BJ (cell line): ENCODE data around the gene PCP2. TPM values are rescaled to one million over a fixed set of nuclear protein-coding genes. Genes with fewer than 3 reads are reported as not detected.
"Not testable (repeated sequence)": the region's sequence is repeated elsewhere in the genome, so short reads cannot be mapped to it uniquely, and the experiment has no call there.

Experiments used
- CTCF ChIA-PET: fragments of 350-600 bp; formaldehyde crosslinking; extraction: SDS; loops from one replicate; lab custom pipeline; 2021; ENCODE audit warnings: antibody characterized with exemption, inconsistent platforms; lab: Yijun Ruan, JAX
- POLR2A ChIA-PET: fragments of 300-600 bp; sonication (Branson Sonifier 250); formaldehyde crosslinking; extraction: SDS; loops from one replicate; lab custom pipeline; 2021; ENCODE audit warnings: antibody characterized with exemption; lab: Charles Lee
- DNase-seq: peaks from one replicate; pipeline ENCODE4 v3.0.0-alpha.2; 2011; ENCODE audit warnings: low read depth
- H3K27me3 ChIP-seq: 2 replicates; pipeline ENCODE4 v1.6.0; 2011; ENCODE audit warnings: low read length; ENCODE audit not compliant: control insufficient read depth, insufficient read depth
- H3K36me3 ChIP-seq: 2 replicates; pipeline ENCODE4 v1.5.1; 2011; ENCODE audit warnings: low read length; ENCODE audit not compliant: control insufficient read depth, insufficient read depth
- H3K4me3 ChIP-seq: 2 replicates; pipeline ENCODE4 v1.5.1; 2011; ENCODE audit warnings: low read depth, mild to moderate bottlenecking, control low read depth, low read length
- polyA plus RNA-seq: library from polyadenylated mRNA; depleted of rRNA; stranded (reverse); fragments of >200 nt; gene quantifications from 2 replicates; pipeline ENCODE4 v1.2.3, GENCODE V29; 2011
- TF ChIP-seq, protein P1 (sequence below): IDR thresholded peaks from 2 replicates; pipeline ENCODE4 v1.5.1; 2011; ENCODE audit warnings: low read depth, mild to moderate bottlenecking, control low read depth, inconsistent platforms, low read length, moderate library complexity; ENCODE audit not compliant: insufficient read depth

Gene PCP2
- polyA plus RNA-seq, 1 experiment, result not detected

DNA sequence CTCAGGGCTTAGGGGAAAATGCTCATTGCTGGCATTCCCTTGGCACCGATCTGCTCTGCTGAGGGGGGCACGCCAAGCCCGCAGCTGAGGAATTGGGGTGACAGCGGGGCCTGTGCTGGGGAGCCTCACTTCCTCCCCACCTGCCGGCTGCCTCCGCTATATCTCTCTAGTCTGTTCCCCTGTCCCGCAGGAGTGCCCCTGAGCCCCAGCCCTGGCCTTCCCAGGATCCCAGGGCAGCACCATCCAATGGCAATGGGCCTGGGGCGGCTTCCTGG, 12.8 kb upstream of the PCP2 start:
- TF ChIP-seq, protein P1, sequence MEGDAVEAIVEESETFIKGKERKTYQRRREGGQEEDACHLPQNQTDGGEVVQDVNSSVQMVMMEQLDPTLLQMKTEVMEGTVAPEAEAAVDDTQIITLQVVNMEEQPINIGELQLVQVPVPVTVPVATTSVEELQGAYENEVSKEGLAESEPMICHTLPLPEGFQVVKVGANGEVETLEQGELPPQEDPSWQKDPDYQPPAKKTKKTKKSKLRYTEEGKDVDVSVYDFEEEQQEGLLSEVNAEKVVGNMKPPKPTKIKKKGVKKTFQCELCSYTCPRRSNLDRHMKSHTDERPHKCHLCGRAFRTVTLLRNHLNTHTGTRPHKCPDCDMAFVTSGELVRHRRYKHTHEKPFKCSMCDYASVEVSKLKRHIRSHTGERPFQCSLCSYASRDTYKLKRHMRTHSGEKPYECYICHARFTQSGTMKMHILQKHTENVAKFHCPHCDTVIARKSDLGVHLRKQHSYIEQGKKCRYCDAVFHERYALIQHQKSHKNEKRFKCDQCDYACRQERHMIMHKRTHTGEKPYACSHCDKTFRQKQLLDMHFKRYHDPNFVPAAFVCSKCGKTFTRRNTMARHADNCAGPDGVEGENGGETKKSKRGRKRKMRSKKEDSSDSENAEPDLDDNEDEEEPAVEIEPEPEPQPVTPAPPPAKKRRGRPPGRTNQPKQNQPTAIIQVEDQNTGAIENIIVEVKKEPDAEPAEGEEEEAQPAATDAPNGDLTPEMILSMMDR, result no peak
- ChIA-PET CTCF (no interaction called here), POLR2A (no interaction called here)
- Histone ChIP-seq H3K4me3 (no peak overlapping the region), H3K27me3 (peaks cover 3% of the 10 kb centered on the region; the same call in 1 of the 2 replicates), H3K36me3 (peaks cover 2% of the 10 kb centered on the region)
- no peak for DNase-seq

DNA sequence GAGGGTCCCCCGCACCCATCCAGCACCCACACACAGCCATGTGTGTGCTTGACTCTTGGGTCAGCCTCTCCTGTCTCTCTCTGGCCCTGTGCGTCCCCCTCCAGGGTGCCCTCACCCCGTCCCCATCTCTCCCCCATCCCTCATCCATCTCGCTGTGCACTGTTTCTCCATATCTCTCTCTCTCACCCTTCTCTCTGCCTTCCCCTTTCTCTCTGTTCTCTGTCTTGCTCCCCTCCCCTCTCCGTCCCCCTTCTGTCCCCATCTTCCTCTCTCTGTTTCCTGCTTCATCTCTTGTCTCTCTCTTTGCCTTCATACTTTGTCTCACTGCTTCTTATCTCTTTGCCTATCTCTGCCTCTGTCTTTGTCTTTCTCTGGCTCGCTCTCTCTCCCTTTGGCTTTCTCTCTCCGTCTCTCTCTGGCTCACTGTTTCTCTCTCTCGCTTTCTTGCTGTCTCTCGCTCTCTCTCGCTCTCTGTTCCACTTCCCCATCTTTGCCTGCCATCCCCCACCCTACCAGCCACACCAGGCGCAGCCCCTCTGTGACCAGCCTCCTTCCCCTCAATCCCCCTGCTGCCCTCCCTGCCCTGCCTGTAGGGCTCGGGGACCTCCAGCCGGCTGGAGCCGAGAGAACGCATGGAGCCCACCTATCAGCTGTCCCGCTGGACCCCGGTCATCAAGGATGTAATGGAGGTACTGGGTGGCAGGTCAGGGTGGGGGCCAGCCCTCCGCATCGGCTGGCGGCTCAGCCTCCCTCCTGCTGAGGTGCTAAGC, 12.3 kb upstream of the PCP2 start:
- POLR2A ChIA-PET, result no interaction called here
- H3K27me3 ChIP-seq, result peaks cover 3% of the 10 kb centered on the region; the same call in 1 of the 2 replicates
- CTCF ChIA-PET, result no interaction called here
- DNase-seq, result no peak
- no peak overlapping the region for H3K4me3 ChIP-seq
- H3K36me3 ChIP-seq, result peaks cover 2% of the 10 kb centered on the region
- TF ChIP-seq, protein P1, result no peak

DNA sequence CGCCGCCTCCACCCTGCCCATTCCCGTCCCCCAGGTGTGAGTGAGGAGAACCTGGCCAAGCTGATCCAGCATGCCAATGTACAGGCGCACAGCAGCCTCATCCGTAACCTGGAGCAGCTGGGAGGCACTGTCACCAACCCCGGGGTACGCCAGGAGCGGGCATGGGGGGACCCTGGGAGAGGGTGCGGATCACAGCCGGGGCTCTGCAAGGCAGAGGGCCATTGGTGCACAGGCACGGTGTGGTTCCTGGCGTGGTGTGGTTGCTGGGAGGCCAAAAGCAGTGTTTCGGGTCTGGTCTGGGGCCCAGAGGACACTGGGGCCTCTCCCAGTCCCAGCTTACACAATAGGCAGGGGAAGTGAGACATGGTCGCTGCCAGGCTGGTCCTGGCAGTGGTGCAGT, 11.6 kb upstream of the PCP2 start:
- no peak overlapping the region for H3K4me3 ChIP-seq
- CTCF ChIA-PET, result interaction anchor here (0.8 kb wide), 1 partner anchor 35 kb away, joined by 4 read pairs; the partner anchor contains the start of gene TRAPPC5
- TF ChIP-seq, protein P1, result no peak
- no peaks in the 10 kb centered on the region for H3K27me3 ChIP-seq
- no peak for DNase-seq
- POLR2A ChIA-PET, result no interaction called here
- peaks cover 2% of the 10 kb centered on the region for H3K36me3 ChIP-seq

DNA sequence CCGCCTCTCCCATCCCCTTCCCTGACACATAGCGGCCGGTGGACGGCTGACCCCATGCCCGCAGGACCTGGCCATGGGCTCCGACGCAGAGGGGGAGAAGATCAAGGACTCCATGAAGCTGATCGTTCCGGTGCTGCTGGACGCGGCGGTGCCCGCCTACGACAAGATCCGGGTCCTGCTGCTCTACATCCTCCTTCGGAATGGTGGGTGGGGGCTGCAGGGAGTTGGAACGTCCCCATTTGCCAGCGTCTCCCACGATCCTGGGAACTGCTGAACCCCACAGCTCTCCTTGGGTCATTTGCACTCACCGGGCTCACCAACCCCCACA, 11.0 kb upstream of the PCP2 start:
- TF ChIP-seq, protein P1, result no peak
- ChIA-PET POLR2A (no interaction called here), CTCF (interaction anchor here (0.8 kb wide), 1 partner anchor 36 kb away, joined by 4 read pairs; the partner anchor contains the start of gene TRAPPC5)
- no peak for DNase-seq
- Histone ChIP-seq H3K27me3 (no peaks in the 10 kb centered on the region), H3K4me3 (no peak overlapping the region), H3K36me3 (peaks cover 2% of the 10 kb centered on the region)

DNA sequence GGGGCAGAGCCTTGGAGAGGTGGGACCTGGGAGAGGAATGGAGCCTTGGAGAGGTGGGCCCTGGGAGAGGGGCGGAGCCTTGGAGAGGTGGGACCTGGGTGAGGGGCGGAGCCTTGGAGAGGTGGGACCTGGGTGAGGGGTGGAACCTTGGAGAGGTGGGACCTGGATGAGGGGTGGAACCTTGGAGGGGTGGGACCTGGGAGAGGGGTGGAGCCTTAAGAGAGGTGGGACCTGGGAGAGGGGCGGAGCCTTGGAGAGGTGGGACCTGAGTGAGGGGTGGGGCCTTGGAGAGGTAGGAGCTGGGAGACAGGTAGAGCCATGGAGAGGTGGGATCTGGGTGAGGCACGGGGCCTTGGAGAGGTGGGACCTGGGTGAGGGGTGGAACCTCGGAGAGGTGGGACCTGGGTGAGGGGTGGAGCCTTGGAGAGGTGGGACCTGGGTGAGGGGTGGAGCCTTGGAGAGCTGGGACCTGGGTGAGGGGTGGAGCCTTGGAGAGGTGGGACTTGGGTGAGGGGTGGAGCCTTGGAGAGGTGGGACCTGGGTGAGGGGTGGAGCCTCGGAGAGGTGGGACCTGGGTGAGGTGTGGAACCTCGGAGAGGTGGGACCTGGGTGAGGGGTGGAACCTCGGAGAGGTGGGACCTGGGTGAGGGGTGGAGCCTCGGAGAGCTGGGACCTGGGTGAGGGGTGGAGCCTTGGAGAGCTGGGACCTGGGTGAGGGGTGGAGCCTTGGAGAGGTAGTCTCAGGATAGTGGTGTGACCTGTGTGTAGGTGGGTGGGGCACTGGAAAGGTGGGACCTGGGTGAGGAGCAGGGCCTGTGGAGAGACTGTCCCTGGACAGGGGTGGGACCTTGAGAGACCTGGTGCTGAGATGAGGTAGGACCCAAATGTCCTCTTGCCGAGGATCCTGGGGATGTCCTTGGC, 10.4 kb upstream of the PCP2 start:
- POLR2A ChIA-PET, H3K36me3 ChIP-seq, H3K27me3 ChIP-seq, H3K4me3 ChIP-seq, DNase-seq: not testable (repeated sequence)
- CTCF ChIA-PET, result interaction anchor here (0.6 to 1.6 kb wide), 2 partner anchors 37 to 285 kb away, joined by 3 read pairs; partner anchors contain the start of gene TRAPPC5
